GM12892 (cell line): Measurements from ENCODE around the gene TSPAN33.

Source experiments
- POLR2A ChIP-seq: IDR thresholded peaks from 2 replicates; pipeline ENCODE4 v1.6.1; 2011; ENCODE audit warnings: low read depth, low read length, control low read depth
- TAF1 ChIP-seq: IDR thresholded peaks from 2 replicates; pipeline ENCODE4 v1.6.1; 2011; ENCODE audit warnings: low read depth, mild to moderate bottlenecking, control low read depth, low read length, borderline replicate concordance

- no peak for TF ChIP-seq POLR2A
- TF ChIP-seq TAF1 = no peak
Measured at GRCh38 chr7:129095258-129095657, 49.2 kb upstream of the TSPAN33 start.
